IgD-negative memory B cell (primary cell): ENCODE measurements around the gene CPT1C. TPM values are rescaled to one million over a fixed set of nuclear protein-coding genes. Genes with fewer than 3 reads are reported as not detected.

Experiments
- H3K27ac Mint-ChIP-seq, 3 donors: one replicate each; pipeline ENCODE4 v1.8.0; 2020 to 2022; ENCODE audit warnings: mild to moderate bottlenecking in 3 of 3, mixed read lengths in 3 of 3, moderate library complexity in 1 of 3
- H3K27me3 Mint-ChIP-seq: one replicate; pipeline ENCODE4 v1.8.0; 2021; ENCODE audit warnings: mixed read lengths
- H3K36me3 Mint-ChIP-seq: one replicate; pipeline ENCODE4 v1.8.0; 2020; ENCODE audit warnings: mild to moderate bottlenecking, mixed read lengths
- H3K4me1 Mint-ChIP-seq, 3 donors: one replicate each; pipeline ENCODE4 v1.8.0; 2020 to 2022; ENCODE audit warnings: mixed read lengths in 3 of 3, mild to moderate bottlenecking in 1 of 3
- H3K4me3 Mint-ChIP-seq, 4 donors: one replicate each; pipeline ENCODE4 v1.8.0; 2020 to 2022; ENCODE audit warnings: mild to moderate bottlenecking in 4 of 4, mixed read lengths in 4 of 4, moderate library complexity in 3 of 4
- H3K9me3 Mint-ChIP-seq, 3 donors: one replicate each; pipeline ENCODE4 v1.8.0; 2020 to 2021; ENCODE audit warnings: mixed read lengths in 3 of 3, mild to moderate bottlenecking in 1 of 3
- polyA plus RNA-seq: library from polyadenylated mRNA; unstranded; fragments of 300-500 nt; fragmentation: Illumina TruSeq; gene quantifications from one replicate; pipeline ENCODE4 v1.2.3, GENCODE V29; 2021

Gene CPT1C
- polyA plus RNA-seq: not detected

GRCh38 chr19:49690656-49691242 is at the start of gene CPT1C:
Gene CPT1C (plus strand): TSS chr19:49691116. CDS start chr19:49692253, 1,137 bp downstream.
- H3K27ac Mint-ChIP-seq: peak within 1 kb of the TSS in 2 of 3 donors; percentile 44 to 77
- peak within 1 kb of the TSS; percentile 73 to 95 (median 84) for H3K4me3 Mint-ChIP-seq
- peaks cover 21% of the 10 kb centered on the region for H3K27me3 Mint-ChIP-seq
- H3K4me1 Mint-ChIP-seq: peaks cover 9 to 14% (median 13%) of the 10 kb centered on the region in 3 donors
- no peaks in the 10 kb centered on the region for H3K9me3 Mint-ChIP-seq
- H3K36me3 Mint-ChIP-seq: peaks cover 6% of the 10 kb centered on the region

- Mint-ChIP-seq H3K27me3 (peaks cover 2% of the 10 kb centered on the region), H3K4me3 (peak within 1 kb of the TSS; percentile 87 to 99 (median 94)), H3K4me1 (peaks cover 16 to 38% (median 25%) of the 10 kb centered on the region in 3 donors), H3K9me3 (no peaks in the 10 kb centered on the region), H3K27ac (peak within 1 kb of the TSS; percentile 88 to 99 (median 98)), H3K36me3 (peaks cover 1% of the 10 kb centered on the region)
Measured at GRCh38 chr19:49641688-49642491, 49.0 kb upstream of the CPT1C start, which contains the start of gene SCAF1. Gene SCAF1 (plus strand): TSS chr19:49642209. CDS start chr19:49645027, 2,818 bp downstream.

- Mint-ChIP-seq H3K27me3 (peaks cover 2% of the 10 kb centered on the region), H3K4me1 (peaks cover 16 to 38% (median 23%) of the 10 kb centered on the region in 3 donors), H3K27ac (peak overlapping the region; percentile 88 to 99 (median 98)), H3K9me3 (no peaks in the 10 kb centered on the region), H3K36me3 (peaks cover 5% of the 10 kb centered on the region), H3K4me3 (peak overlapping the region; percentile 87 to 99 (median 94))
Measured at GRCh38 chr19:49642492-49643035, 48.4 kb upstream of the CPT1C start.

GRCh38 chr19:49643466-49643865 is 47.5 kb upstream of the CPT1C start:
- H3K27ac Mint-ChIP-seq: peak overlapping the region in 2 of 3 donors; percentile 19 to 99
- peaks cover 5% of the 10 kb centered on the region for H3K36me3 Mint-ChIP-seq

GRCh38 chr19:49645592-49645991 is 45.3 kb upstream of the CPT1C start:
- Mint-ChIP-seq H3K4me3 (peak overlapping the region in 1 of 4 donors; percentile 38), H3K36me3 (peaks cover 5% of the 10 kb centered on the region), H3K4me1 (peaks cover 11 to 27% (median 15%) of the 10 kb centered on the region in 3 donors), H3K27ac (no peak overlapping the region), H3K9me3 (no peaks in the 10 kb centered on the region), H3K27me3 (no peaks in the 10 kb centered on the region)

More at GRCh38 chr19:49643466-49643865, 47.5 kb upstream of the CPT1C start:
- Mint-ChIP-seq H3K9me3 (no peaks in the 10 kb centered on the region), H3K4me3 (peak overlapping the region in 3 of 4 donors; percentile 87 to 98 (median 90)), H3K27me3 (no peaks in the 10 kb centered on the region), H3K4me1 (peaks cover 16 to 33% (median 18%) of the 10 kb centered on the region in 3 donors)

- Mint-ChIP-seq H3K36me3 (peaks cover 5% of the 10 kb centered on the region), H3K9me3 (no peaks in the 10 kb centered on the region), H3K27ac (peak overlapping the region in 1 of 3 donors; percentile 51)
Measured at GRCh38 chr19:49645995-49646394, 44.9 kb upstream of the CPT1C start.

GRCh38 chr19:49646586-49646985 is 44.3 kb upstream of the CPT1C start:
- Mint-ChIP-seq H3K27ac (no peak overlapping the region), H3K36me3 (peaks cover 5% of the 10 kb centered on the region), H3K4me3 (peak overlapping the region in 1 of 4 donors; percentile 35), H3K4me1 (peaks cover 11 to 23% (median 15%) of the 10 kb centered on the region in 3 donors), H3K27me3 (no peaks in the 10 kb centered on the region), H3K9me3 (no peaks in the 10 kb centered on the region)

More at GRCh38 chr19:49645995-49646394, 44.9 kb upstream of the CPT1C start:
- no peak overlapping the region for H3K4me3 Mint-ChIP-seq
- H3K4me1 Mint-ChIP-seq: peaks cover 11 to 24% (median 15%) of the 10 kb centered on the region in 3 donors
- H3K27me3 Mint-ChIP-seq: no peaks in the 10 kb centered on the region

GRCh38 chr19:49651029-49651819 is 39.7 kb upstream of the CPT1C start:
- H3K9me3 Mint-ChIP-seq: no peaks in the 10 kb centered on the region
- no peaks in the 10 kb centered on the region for H3K27me3 Mint-ChIP-seq
- peaks cover 5% of the 10 kb centered on the region for H3K36me3 Mint-ChIP-seq
- H3K27ac Mint-ChIP-seq: no peak overlapping the region
- no peak overlapping the region for H3K4me3 Mint-ChIP-seq
- H3K4me1 Mint-ChIP-seq: no peaks in the 10 kb centered on the region

GRCh38 chr19:49651820-49652550 is 38.9 kb upstream of the CPT1C start:
- Mint-ChIP-seq H3K4me3 (no peak overlapping the region), H3K36me3 (peaks cover 3% of the 10 kb centered on the region), H3K27ac (no peak overlapping the region), H3K27me3 (no peaks in the 10 kb centered on the region), H3K4me1 (no peaks in the 10 kb centered on the region), H3K9me3 (no peaks in the 10 kb centered on the region)

- Mint-ChIP-seq H3K36me3 (no peaks in the 10 kb centered on the region), H3K27me3 (no peaks in the 10 kb centered on the region), H3K9me3 (no peaks in the 10 kb centered on the region), H3K4me1 (no peaks in the 10 kb centered on the region), H3K4me3 (no peak overlapping the region), H3K27ac (no peak overlapping the region)
Measured at GRCh38 chr19:49652551-49653465, 38.1 kb upstream of the CPT1C start.

- H3K4me1 Mint-ChIP-seq: no peaks in the 10 kb centered on the region
- H3K27ac Mint-ChIP-seq: no peak overlapping the region
- no peak overlapping the region for H3K4me3 Mint-ChIP-seq
- no peaks in the 10 kb centered on the region for H3K36me3 Mint-ChIP-seq
- H3K9me3 Mint-ChIP-seq: no peaks in the 10 kb centered on the region
- H3K27me3 Mint-ChIP-seq: no peaks in the 10 kb centered on the region
Measured at GRCh38 chr19:49653466-49653806, 37.5 kb upstream of the CPT1C start.

- peak overlapping the region in 1 of 4 donors; percentile 55 for H3K4me3 Mint-ChIP-seq
- no peaks in the 10 kb centered on the region for H3K27me3 Mint-ChIP-seq
- H3K4me1 Mint-ChIP-seq: no peaks in the 10 kb centered on the region
- H3K36me3 Mint-ChIP-seq: no peaks in the 10 kb centered on the region
- H3K27ac Mint-ChIP-seq: peak overlapping the region in 1 of 3 donors; percentile 12
- H3K9me3 Mint-ChIP-seq: no peaks in the 10 kb centered on the region
Measured at GRCh38 chr19:49654581-49654980, 36.3 kb upstream of the CPT1C start.
